Measurements from ENCODE around the gene FGD5.

DNA sequence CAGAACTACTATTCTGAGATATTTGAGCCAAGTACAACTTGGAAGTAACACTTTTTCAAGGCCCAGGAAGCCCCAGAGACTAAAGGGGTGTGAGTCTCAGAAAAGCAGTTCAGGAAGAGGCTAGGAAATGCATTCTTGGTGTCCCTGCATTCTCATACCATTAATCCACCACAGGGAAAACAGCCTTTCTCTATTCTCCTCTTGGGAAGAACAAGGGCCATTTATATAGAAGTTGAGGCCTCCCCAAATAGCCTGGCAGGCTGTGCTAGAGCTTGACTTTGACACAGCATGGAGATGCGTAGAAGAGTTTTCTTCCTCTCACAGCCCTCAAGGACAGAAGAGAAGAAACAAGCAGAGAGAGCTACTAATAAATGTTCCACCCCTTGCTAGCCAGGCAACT, 123.1 kb downstream of the FGD5 start:
- TF ChIP-seq, protein P1, sequence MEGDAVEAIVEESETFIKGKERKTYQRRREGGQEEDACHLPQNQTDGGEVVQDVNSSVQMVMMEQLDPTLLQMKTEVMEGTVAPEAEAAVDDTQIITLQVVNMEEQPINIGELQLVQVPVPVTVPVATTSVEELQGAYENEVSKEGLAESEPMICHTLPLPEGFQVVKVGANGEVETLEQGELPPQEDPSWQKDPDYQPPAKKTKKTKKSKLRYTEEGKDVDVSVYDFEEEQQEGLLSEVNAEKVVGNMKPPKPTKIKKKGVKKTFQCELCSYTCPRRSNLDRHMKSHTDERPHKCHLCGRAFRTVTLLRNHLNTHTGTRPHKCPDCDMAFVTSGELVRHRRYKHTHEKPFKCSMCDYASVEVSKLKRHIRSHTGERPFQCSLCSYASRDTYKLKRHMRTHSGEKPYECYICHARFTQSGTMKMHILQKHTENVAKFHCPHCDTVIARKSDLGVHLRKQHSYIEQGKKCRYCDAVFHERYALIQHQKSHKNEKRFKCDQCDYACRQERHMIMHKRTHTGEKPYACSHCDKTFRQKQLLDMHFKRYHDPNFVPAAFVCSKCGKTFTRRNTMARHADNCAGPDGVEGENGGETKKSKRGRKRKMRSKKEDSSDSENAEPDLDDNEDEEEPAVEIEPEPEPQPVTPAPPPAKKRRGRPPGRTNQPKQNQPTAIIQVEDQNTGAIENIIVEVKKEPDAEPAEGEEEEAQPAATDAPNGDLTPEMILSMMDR (IDR thresholded peaks at IDR 0.05; ENCODE audit: low read depth, low read length) = no peak
- TF ChIP-seq POLR2A (IDR thresholded peaks at IDR 0.05; ENCODE audit: extremely low read depth, insufficient read length) = no peak
- TF ChIP-seq, protein P2, sequence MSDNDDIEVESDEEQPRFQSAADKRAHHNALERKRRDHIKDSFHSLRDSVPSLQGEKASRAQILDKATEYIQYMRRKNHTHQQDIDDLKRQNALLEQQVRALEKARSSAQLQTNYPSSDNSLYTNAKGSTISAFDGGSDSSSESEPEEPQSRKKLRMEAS (IDR thresholded peaks at IDR 0.05; ENCODE audit: low read depth, low read length) = no peak
